GM21737 (cell line): ENCODE data around the gene TSC22D4.
"Not testable (repeated sequence)": the region's sequence is repeated elsewhere in the genome, so short reads cannot be mapped to it uniquely, and the experiment has no call there.

Experiments used
- ATAC-seq: cut with Tn5 transposase; IDR thresholded peaks from one replicate; pipeline ENCODE4 v1.9.1; 2021; ENCODE audit warnings: mild to moderate bottlenecking, moderate library complexity; ENCODE audit not compliant: unreplicated experiment

The TSC22D4 gene

DNA sequence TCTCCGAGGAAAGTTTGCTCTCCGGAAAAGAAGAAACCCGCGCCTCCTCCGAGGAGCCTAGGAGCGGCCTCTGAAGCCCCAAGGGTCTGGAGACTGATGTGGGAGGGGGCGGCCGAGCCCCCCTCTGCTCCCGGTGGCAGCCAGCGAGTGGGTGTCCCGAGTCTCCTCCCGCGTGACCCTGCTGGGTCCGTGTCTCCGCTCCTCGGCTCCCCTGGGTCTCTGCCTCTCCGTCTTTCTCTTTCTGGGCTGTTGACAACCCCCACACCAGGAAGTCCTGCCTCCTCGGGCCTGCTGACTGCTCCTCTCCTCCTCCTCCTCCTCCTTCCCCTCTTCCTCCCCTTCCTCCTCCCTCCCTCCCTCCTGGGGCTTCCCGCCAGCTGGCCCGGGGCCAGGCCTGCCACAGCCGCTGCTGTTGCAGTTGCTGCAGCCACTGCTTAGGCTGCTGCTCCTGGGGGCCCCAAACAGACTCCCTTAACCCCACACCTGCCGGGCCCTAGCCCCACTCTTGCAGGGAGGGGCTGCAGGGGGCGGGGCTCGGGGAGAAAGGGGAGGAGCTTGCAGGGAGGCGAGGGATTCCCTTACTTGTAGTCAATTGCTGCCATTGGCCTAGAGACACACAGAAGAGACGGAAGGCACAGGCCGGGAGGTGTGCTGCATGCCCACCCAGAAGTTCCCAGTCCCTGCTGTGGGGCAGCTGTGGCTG, at the start of gene TSC22D4:
Gene TSC22D4, minus strand, starts transcription at position 257 of the 703 bp plus-strand sequence. CDS start 1,176 bp downstream, outside the sequence.
- ATAC-seq = peak; percentile 62

DNA sequence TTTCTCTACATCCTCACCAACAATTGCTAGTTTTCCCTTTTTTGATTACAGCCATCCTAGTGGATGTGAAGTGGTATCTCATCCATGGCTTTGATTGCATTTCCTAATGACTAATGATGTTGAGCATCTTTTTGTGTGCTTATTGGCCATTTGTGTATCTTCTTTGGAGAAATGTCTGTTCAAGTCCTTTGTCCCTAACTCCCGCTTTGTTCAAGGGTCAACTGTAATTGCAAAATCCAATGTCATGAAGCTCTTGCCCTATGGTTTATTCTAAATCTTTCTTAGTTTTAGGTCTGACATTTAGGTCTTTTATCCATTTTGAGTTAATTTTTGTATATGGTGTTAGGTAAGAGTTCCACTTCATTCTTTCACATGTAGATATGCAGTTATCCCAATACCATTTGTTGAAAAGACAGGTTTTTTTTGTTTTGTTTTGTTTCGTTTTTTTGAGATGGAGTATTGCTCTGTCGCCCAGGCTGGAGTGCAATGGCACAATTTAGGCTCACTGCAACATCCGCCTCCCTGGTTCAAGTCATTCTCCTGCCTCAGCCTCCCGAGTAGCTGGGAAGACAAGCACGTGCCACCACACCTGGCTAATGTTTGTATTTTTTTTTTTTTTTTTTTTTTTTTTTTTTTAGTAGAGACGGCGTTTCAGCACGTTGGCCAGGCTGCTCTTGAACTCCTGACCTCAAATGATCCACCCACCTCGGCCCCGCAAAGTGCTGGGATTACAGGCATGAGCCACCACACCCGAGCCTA, 49.3 kb upstream of the TSC22D4 start:
- ATAC-seq = not testable (repeated sequence)

DNA sequence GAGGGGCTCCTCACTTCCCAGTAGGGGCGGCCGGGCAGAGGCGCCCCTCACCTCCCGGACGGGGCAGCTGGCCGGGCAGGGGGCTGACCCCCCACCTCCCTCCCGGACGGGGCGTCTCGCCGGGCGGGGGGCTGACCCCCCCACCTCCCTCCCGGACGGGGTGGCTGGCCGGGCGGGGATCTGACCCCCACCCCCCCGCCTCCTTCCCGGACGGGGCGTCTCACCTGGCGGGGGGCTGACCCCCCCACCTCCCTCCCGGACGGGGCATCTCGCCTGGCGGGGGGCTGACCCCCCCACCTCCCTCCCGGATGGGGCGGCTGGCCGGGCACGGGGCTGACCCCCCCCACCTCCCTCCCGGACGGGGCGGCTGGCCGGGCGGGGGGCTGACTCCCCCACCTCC, 44.2 kb upstream of the TSC22D4 start:
- ATAC-seq = not testable (repeated sequence)

DNA sequence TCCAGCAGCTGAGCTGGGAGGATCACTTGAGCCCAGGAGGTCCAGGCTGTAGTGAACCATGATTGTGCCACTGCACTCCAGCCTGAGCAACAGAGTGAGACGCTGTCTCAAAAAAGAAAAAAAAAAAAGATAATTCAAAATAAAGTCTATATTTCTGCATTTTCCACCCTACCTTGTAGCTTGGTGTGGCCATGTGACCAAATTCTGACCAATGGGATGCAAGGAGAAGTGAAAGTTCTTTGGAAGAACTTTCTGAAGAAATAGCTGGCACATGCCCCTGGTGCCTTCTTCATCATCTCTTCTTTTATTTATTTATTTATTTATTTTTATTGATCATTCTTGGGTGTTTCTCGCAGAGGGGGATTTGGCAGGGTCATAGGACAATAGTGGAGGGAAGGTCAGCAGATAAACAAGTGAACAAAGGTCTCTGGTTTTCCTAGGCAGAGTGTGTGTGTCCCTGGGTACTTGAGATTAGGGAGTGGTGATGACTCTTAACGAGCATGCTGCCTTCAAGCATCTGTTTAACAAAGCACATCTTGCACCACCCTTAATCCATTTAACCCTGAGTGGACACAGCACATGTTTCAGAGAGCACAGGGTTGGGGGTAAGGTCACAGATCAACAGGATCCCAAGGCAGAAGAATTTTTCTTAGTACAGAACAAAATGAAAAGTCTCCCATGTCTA, 43.0 kb upstream of the TSC22D4 start:
- ATAC-seq = not testable (repeated sequence)

DNA sequence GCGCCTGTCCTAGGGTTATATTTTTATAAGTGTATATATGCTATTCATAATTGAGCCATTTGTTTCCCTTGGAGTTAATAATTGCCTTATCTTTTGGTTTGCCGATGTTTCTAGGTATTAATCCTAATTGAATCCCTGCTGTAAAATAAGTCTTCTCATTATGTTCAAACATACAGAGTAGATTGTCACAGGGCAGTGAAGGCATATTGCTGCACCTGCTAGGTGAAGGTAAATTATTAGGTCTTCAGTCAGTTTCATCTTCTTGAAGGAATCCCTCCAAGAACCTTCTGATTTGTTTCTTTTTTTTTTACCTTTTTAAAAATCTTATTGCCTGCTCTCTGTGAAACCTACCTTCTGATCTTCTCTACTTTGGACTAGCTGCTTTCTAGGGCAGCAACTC, 42.1 kb upstream of the TSC22D4 start:
- no peak for ATAC-seq

DNA sequence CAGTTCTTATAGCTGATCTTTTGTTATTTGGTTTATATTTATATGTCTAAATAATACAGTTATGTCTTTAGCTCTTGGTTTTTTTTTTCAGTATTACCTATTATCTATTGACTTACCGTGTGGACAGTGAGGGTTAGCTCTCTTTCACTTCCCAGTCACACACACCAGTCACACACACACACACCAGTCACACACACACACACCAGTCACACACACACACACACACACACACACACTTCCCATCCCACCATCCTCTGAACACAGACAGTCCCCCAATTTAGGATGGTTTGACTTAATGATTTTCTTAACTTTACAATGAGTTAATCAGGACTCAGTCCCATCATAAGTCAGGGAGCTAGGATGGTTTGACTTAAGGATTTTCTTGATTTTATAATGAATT, 41.1 kb upstream of the TSC22D4 start:
- ATAC-seq = no peak

DNA sequence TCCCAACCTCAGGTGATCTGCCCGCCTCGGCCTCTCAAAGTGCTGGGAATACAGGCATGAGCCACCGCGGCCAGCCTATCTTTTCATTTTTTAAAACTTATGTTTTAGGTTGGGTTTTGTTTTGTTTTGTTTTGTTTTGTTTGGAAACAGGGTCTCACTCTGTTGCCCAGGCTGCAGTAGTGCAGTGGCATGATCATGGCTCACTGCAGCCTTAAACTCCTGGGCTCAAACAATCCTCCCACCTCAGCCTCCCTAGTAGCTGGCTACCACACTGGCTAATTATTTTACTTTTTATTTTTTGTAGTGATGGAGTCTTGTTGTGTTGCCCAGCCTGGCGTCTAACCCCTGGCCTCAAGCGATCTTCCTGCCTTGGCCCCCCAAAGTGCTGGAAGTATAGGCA, 40.6 kb upstream of the TSC22D4 start:
- no peak for ATAC-seq

DNA sequence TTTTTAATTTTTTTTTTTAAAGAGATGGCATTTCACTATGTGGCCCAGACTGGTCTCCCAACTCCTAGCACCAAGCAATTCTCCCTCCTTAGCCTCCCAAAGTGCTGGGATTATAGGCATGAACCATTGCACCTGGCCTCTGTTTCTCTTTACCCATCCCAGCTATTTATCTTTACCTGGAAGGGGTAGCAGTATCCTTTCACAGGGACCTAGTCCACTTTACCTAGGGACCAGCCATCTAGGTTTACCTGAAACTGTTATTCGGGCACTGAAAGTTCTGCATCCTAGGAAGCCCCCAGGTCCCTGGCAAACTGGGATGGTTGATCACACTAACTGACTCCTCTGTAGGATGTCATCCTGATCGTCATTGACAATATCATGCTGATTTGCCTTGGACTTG, 38.3 kb upstream of the TSC22D4 start:
- ATAC-seq = no peak

DNA sequence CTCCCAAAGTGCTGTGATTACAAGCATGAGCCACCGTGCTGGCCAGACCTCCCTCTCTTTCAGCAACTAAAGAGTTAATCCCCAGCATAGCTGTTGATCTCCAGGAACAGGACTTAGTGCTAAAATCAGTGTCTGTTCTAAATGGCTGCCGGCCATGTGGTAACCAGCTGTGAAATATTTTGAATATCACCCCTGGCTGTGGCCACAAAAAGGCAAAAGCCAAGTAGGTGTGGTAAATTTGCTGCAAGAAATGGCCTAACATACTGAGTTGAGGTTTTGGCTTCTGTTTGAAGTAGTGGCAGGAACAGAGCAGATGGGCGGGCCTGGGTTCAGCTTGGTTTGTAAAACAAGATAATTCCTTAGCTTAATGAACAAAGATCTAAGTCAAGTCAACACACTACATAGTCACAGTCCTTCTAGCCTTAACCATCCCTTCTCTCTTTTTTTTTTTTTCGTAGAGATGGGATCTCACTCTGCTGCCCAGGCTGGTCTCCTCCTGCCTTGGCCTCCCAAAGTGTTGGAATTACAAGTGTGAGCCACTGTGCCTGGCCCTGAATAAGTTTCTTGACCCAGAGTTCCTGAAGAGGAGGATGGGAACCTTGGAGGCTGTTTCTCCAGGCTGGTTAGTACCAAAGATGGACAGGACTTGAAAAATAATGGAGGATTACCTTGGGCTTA, 37.3 kb upstream of the TSC22D4 start:
- no peak for ATAC-seq

DNA sequence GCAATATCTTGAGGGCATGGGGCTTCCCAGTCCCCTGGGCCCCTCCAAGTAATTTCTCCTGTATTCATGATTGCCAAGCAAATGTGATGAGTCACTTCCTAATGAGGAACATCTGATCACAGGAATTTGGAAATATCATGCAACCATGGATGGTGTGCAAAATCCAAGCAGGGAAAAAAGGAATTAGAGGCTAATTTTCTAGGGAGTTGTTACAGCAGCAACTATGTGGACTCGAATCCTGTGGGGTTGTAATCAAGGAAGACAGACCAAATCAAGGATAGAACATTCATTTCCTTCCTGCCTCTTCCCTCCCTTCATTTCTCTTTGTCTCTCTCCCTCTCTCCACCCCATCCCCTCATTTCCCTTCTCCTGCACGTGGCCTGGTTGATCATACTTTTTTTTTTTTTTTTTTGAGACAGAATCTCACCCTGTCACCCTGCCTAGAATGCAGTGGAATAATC, 36.1 kb upstream of the TSC22D4 start:
- no peak for ATAC-seq

DNA sequence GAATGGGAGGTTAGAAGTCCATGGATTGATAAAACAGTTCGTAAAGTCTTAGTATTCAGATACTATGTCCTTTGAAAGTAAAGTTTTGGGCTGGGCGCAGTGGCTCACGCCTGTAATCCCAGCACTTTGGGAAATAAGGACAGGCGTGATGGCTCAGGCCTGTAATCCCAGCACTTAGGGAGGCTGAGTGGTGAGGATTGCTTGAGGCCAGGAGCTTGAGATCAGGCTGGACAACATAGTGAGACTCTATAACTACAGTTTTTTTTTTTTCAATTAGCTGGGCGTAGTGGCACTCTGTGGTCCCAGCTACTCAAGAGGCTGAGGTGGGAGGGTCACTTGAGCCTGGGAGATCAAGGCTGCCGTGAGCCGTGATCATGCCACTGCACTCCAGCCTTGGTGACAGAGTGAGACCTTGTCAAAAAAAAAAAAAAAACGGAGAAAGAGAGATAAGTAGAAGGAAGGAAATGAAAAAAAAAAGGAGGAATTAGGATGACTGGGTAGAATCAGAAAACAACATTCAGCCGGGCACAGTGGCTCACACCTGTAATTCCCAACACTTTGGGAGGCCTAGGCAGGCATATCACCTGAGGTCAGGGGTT, 34.3 kb upstream of the TSC22D4 start:
- ATAC-seq = no peak

DNA sequence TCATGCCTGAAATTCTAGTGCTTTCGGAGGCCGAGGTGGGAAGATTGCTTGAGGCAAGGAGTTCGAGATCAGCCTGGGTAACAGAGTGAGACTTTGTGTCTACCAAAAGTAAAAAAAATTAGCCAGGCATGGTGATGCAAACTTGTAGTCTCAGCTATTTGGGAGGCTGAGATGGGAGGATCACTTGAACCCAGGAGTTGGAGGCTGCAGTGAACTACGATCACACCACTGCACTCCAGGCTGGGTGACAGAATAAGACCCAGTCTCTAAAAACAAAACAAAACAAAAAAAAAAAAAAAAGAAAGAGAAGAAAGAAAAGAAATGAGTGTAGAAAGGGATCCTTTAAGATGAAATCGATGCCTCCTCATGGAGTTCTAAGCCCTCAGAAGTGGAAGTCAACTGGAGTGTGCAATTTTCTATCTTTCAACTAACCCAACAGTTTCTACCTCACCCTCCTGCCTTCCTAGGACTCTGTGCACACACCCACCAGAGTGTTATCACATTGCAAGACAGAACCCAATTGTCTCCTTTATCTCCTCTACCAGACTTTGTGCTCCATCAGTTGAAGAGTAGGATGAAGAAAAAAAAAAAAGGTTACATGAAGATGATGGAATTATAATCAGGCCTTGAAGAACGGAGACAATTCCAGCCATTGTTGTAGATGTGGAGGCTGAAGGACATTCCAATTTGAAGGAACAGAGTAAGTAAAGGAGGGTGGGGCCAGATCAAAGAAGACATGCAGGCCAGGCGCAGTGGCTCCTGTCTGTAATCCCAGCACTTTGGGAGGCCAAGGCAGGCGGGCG, 31.6 kb upstream of the TSC22D4 start:
- ATAC-seq = no peak

DNA sequence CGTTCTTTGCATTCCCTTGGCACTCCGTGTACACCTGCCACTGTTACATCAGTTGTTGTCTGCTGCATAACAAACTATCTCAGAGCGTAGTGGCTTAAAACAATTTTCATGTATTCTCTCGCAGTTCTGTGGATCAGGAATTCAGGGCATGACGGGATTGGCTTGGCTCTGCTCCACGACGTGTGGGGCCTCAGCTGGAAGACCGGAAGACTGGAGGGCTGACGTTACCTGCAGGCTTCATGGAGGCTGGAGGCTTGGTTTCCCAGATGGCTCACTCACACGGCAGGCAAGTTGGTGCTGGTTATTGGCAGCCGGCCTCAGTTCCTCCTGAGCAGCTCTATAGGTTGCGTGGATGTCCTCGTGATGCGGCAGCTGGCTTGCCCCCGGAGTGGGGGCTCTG, 30.2 kb upstream of the TSC22D4 start:
- no peak for ATAC-seq

DNA sequence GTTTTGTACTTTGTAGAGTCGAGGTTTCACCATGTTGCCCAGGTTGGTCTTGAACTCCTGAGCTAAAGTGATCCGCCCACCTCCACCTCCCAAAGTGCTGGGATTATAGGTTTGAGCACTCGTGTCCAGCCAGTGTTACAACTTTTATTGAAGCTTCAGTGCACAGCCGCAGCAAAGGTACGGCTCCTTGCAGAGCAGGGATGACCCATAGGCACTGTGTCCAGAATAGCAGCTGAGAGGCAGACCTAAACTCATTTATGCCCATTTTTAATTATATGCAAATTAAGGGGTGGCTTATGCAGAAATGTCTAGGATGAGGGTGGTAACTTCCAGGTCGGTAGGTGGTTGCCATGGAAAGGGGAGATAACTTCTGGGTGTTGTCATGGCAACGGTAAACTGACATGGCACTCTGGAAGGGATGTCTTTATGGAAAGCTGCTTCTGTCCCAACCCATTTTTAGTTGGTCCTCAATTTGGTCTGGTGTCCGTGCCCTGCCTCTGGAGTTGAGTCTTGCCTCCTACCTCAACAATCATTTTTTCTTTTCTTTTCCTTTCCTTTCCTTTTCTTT, 27.4 kb upstream of the TSC22D4 start:
- no peak for ATAC-seq

DNA sequence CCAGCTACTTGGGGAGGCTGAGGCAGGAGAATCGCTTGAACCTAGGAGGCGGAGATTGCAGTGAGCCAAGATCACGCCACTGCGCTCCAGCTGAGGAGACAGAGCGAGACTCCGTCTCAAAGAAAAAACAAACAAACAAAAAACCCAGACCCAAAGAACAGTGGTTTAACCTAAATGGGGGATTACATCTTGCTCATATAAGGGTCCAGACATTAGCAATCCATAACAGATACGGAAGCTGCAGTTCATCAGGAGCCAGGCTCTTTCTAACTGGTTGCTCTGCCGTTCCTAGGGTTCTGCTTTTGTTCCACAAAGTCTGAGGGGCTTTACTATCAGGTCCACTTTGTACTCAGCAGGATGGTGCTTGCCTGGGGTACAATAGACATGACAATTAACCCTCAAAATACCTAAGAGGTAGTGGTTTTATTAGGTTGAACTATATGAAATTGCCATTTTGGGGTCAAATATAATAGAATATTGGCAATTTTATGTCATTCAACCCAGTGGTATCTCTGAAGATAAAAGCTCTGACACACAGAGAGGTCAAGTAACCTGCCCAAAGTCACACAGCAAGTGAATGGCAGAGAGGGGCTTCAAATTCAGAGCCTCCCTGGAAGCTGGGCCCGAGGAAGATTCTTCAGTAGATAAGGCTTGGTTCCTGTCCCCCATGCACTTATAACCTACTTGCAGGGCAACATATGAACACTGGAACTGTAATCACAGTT, 26.0 kb upstream of the TSC22D4 start:
- no peak for ATAC-seq

DNA sequence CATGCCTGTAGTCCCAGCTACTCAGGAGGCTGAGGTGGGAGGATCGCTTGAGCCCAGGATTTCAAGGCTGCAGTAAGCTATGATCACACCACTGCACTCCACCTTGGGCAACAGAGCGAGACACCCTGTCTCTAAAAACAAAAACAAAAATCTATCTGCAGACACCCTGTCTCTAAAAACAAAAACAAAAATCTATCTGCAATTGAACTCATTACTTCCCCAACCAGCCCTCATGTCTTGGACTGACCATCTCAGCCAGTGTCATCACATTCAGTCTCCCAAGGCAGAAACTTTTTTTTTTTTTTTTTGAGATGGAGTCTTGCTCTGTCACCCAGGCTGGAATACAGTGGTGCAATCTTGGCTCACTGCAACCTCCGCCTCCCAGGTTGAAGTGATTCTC, 25.0 kb upstream of the TSC22D4 start:
- ATAC-seq = not testable (repeated sequence)

DNA sequence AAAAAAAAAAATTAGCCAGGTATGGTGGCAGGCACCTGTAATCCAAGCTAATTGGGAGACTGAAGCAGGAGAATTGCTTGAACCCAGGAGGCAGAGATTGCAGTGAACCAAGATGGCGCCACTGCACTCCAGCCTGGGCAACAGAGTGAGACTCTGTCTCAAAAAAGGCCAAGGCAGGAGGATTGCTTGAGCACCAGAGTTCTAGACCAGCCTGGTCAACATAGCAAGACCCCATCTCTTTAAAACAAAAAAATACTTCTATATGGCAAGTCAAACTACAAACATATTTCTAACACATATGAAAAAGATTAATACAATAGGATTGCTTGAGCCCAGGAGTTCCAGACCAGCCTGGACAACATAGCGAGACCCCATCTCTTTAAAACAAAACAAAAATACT, 21.7 kb upstream of the TSC22D4 start:
- ATAC-seq = not testable (repeated sequence)

DNA sequence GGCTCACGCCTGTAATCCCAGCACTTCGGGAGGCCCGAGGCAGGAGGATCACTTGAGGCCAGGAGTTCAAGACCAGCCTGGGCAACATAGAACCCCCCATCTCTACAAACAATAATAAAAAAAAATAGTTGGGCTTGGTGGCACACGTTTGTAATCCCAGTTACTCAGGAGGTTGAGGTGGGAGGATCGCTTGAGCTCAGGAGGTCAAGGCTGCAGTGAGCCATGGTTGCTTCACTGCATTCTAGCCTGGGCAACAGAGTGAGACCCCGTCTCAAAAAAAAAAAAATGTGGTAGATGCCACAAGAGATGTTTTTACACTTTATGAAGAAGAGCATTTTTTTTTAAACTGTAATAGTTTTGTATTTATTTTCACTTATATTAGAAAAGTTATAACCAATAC, 17.5 kb upstream of the TSC22D4 start:
- no peak for ATAC-seq
